ENCODE results near the gene FPR1.
"Not testable (repeated sequence)": the region's sequence is repeated elsewhere in the genome, so short reads cannot be mapped to it uniquely, and the experiment has no call there.

FPR1 gene

GRCh38 chr19:51750400-51751094, 1.1 kb downstream of the FPR1 start:
- H3K4me3 ChIP-seq (ENCODE audit: low read length): no peak overlapping the region
- H3K9ac ChIP-seq (ENCODE audit: low read length): no peak overlapping the region
- H3K27ac ChIP-seq (ENCODE audit: low read length): no peak overlapping the region
- no peaks in the 10 kb centered on the region for H3K9me3 ChIP-seq (ENCODE audit: control insufficient read depth, low read depth, low read length)
- H3K4me1 ChIP-seq (ENCODE audit: control insufficient read depth, low read depth, low read length): no peaks in the 10 kb centered on the region
- no peaks in the 10 kb centered on the region for H3K36me3 ChIP-seq (ENCODE audit: control insufficient read depth, low read depth, low read length)
- no peaks in the 10 kb centered on the region for H3K27me3 ChIP-seq (ENCODE audit: control insufficient read depth, insufficient read depth, low read length)

- Histone ChIP-seq H3K4me1 (ENCODE audit: control insufficient read depth, low read depth, low read length) (no peaks in the 10 kb centered on the region), H3K27me3 (ENCODE audit: control insufficient read depth, insufficient read depth, low read length) (no peaks in the 10 kb centered on the region), H3K36me3 (ENCODE audit: control insufficient read depth, low read depth, low read length) (no peaks in the 10 kb centered on the region), H3K27ac (ENCODE audit: low read length) (no peak overlapping the region), H3K9me3 (ENCODE audit: control insufficient read depth, low read depth, low read length) (no peaks in the 10 kb centered on the region), H3K4me3 (ENCODE audit: low read length) (no peak overlapping the region), H3K9ac (ENCODE audit: low read length) (no peak overlapping the region)
Observed at GRCh38 chr19:51749979-51750378, 1.7 kb downstream of the FPR1 start.

GRCh38 chr19:51746731-51747130, 4.9 kb downstream of the FPR1 start:
- Histone ChIP-seq H3K36me3 (ENCODE audit: control insufficient read depth, low read depth, low read length) (no peaks in the 10 kb centered on the region), H3K4me3 (ENCODE audit: low read length) (no peak overlapping the region), H3K9ac (ENCODE audit: low read length) (no peak overlapping the region), H3K4me1 (ENCODE audit: control insufficient read depth, low read depth, low read length) (peaks cover 6% of the 10 kb centered on the region), H3K9me3 (ENCODE audit: control insufficient read depth, low read depth, low read length) (no peaks in the 10 kb centered on the region), H3K27ac (ENCODE audit: low read length) (no peak overlapping the region), H3K27me3 (ENCODE audit: control insufficient read depth, insufficient read depth, low read length) (no peaks in the 10 kb centered on the region)

GRCh38 chr19:51743405-51743804, 8.3 kb downstream of the FPR1 start:
- Histone ChIP-seq H3K27me3 (ENCODE audit: control insufficient read depth, insufficient read depth, low read length) (no peaks in the 10 kb centered on the region), H3K4me3 (ENCODE audit: low read length) (no peak overlapping the region), H3K9ac (ENCODE audit: low read length) (no peak overlapping the region), H3K4me1 (ENCODE audit: control insufficient read depth, low read depth, low read length) (peaks cover 6% of the 10 kb centered on the region), H3K36me3 (ENCODE audit: control insufficient read depth, low read depth, low read length) (no peaks in the 10 kb centered on the region), H3K27ac (ENCODE audit: low read length) (no peak overlapping the region), H3K9me3 (ENCODE audit: control insufficient read depth, low read depth, low read length) (no peaks in the 10 kb centered on the region)

- H3K4me1 ChIP-seq (ENCODE audit: control insufficient read depth, low read depth, low read length): peaks cover 6% of the 10 kb centered on the region
- no peak overlapping the region for H3K9ac ChIP-seq (ENCODE audit: low read length)
- H3K27ac ChIP-seq (ENCODE audit: low read length): no peak overlapping the region
- H3K36me3 ChIP-seq (ENCODE audit: control insufficient read depth, low read depth, low read length): no peaks in the 10 kb centered on the region
- H3K27me3 ChIP-seq (ENCODE audit: control insufficient read depth, insufficient read depth, low read length): no peaks in the 10 kb centered on the region
- H3K4me3 ChIP-seq (ENCODE audit: low read length): no peak overlapping the region
- no peaks in the 10 kb centered on the region for H3K9me3 ChIP-seq (ENCODE audit: control insufficient read depth, low read depth, low read length)
Observed at GRCh38 chr19:51742789-51743188, 8.9 kb downstream of the FPR1 start.

- Histone ChIP-seq H3K36me3 (ENCODE audit: control insufficient read depth, low read depth, low read length) (no peaks in the 10 kb centered on the region), H3K27me3 (ENCODE audit: control insufficient read depth, insufficient read depth, low read length) (no peaks in the 10 kb centered on the region), H3K4me1 (ENCODE audit: control insufficient read depth, low read depth, low read length) (peaks cover 6% of the 10 kb centered on the region), H3K9me3 (ENCODE audit: control insufficient read depth, low read depth, low read length) (no peaks in the 10 kb centered on the region), H3K27ac (ENCODE audit: low read length) (no peak overlapping the region), H3K4me3 (ENCODE audit: low read length) (no peak overlapping the region), H3K9ac (ENCODE audit: low read length) (no peak overlapping the region)
Observed at GRCh38 chr19:51740356-51740755, 11.3 kb downstream of the FPR1 start.

- Histone ChIP-seq H3K27ac (ENCODE audit: low read length) (no peak overlapping the region), H3K27me3 (ENCODE audit: control insufficient read depth, insufficient read depth, low read length) (no peaks in the 10 kb centered on the region), H3K9ac (ENCODE audit: low read length) (no peak overlapping the region), H3K36me3 (ENCODE audit: control insufficient read depth, low read depth, low read length) (no peaks in the 10 kb centered on the region), H3K9me3 (ENCODE audit: control insufficient read depth, low read depth, low read length) (no peaks in the 10 kb centered on the region), H3K4me3 (ENCODE audit: low read length) (no peak overlapping the region), H3K4me1 (ENCODE audit: control insufficient read depth, low read depth, low read length) (peaks cover 6% of the 10 kb centered on the region)
Observed at GRCh38 chr19:51739466-51740213, 12.0 kb downstream of the FPR1 start.

- not testable (repeated sequence) for H3K9me3 ChIP-seq (ENCODE audit: control insufficient read depth, low read depth, low read length); H3K4me3 ChIP-seq (ENCODE audit: low read length); H3K36me3 ChIP-seq (ENCODE audit: control insufficient read depth, low read depth, low read length); H3K9ac ChIP-seq (ENCODE audit: low read length); H3K27ac ChIP-seq (ENCODE audit: low read length); H3K27me3 ChIP-seq (ENCODE audit: control insufficient read depth, insufficient read depth, low read length)
- H3K4me1 ChIP-seq (ENCODE audit: control insufficient read depth, low read depth, low read length): peaks cover 13% of the 10 kb centered on the region
Observed at GRCh38 chr19:51738523-51738922, 13.2 kb downstream of the FPR1 start.

GRCh38 chr19:51737924-51738323, 13.8 kb downstream of the FPR1 start:
- Histone ChIP-seq H3K27me3 (ENCODE audit: control insufficient read depth, insufficient read depth, low read length) (no peaks in the 10 kb centered on the region), H3K9ac (ENCODE audit: low read length) (no peak overlapping the region), H3K36me3 (ENCODE audit: control insufficient read depth, low read depth, low read length) (no peaks in the 10 kb centered on the region), H3K9me3 (ENCODE audit: control insufficient read depth, low read depth, low read length) (no peaks in the 10 kb centered on the region), H3K4me3 (ENCODE audit: low read length) (no peak overlapping the region), H3K27ac (ENCODE audit: low read length) (no peak overlapping the region), H3K4me1 (ENCODE audit: control insufficient read depth, low read depth, low read length) (peaks cover 14% of the 10 kb centered on the region)

GRCh38 chr19:51737389-51737788, 14.3 kb downstream of the FPR1 start:
- peaks cover 10% of the 10 kb centered on the region for H3K4me1 ChIP-seq (ENCODE audit: control insufficient read depth, low read depth, low read length)
- H3K9ac ChIP-seq (ENCODE audit: low read length): no peak overlapping the region
- no peak overlapping the region for H3K4me3 ChIP-seq (ENCODE audit: low read length)
- no peak overlapping the region for H3K27ac ChIP-seq (ENCODE audit: low read length)
- no peaks in the 10 kb centered on the region for H3K27me3 ChIP-seq (ENCODE audit: control insufficient read depth, insufficient read depth, low read length)
- H3K36me3 ChIP-seq (ENCODE audit: control insufficient read depth, low read depth, low read length): no peaks in the 10 kb centered on the region
- no peaks in the 10 kb centered on the region for H3K9me3 ChIP-seq (ENCODE audit: control insufficient read depth, low read depth, low read length)

GRCh38 chr19:51735759-51736449, 15.8 kb downstream of the FPR1 start:
- Histone ChIP-seq H3K27ac (ENCODE audit: low read length) (no peak overlapping the region), H3K9me3 (ENCODE audit: control insufficient read depth, low read depth, low read length) (no peaks in the 10 kb centered on the region), H3K4me3 (ENCODE audit: low read length) (no peak overlapping the region), H3K9ac (ENCODE audit: low read length) (no peak overlapping the region), H3K27me3 (ENCODE audit: control insufficient read depth, insufficient read depth, low read length) (no peaks in the 10 kb centered on the region), H3K4me1 (ENCODE audit: control insufficient read depth, low read depth, low read length) (peaks cover 10% of the 10 kb centered on the region), H3K36me3 (ENCODE audit: control insufficient read depth, low read depth, low read length) (no peaks in the 10 kb centered on the region)

All from iPS-18a (cell line).